ENCODE results near the gene TBK1. TPM values are rescaled to one million over a fixed set of nuclear protein-coding genes. Genes with fewer than 3 reads are reported as not detected.

Gene TBK1
- total and polyA plus RNA-seq, 10 of the 15 experiments (the other 5 are each of a cell fraction or from before 2014, with no cell fraction given), result 13.4 to 49.3 (median 37.7) TPM

- intact Hi-C loops (cut with micrococcal nuclease; ENCODE audit: unreplicated experiment) (no loop called here), in situ Hi-C loops (cut with MboI) (no loop called here)
- 59% methylated on average over 3 of the region's 3 CpGs for WGBS (ENCODE audit: insufficient coverage, insufficient replicate concordance, low lambda C conversion rate, missing lambda C conversion rate)
- Histone ChIP-seq H3K79me2 (ENCODE audit: control insufficient read depth, insufficient read depth, low read length) (no peaks in the 10 kb centered on the region), H4K20me1 (ENCODE audit: control insufficient read depth, insufficient read depth) (no peaks in the 10 kb centered on the region), H2AFZ (ENCODE audit: control insufficient read depth, low read depth, low read length) (no peak overlapping the region), H3K4me1 (ENCODE audit: control insufficient read depth, insufficient read depth, low read length) (no peaks in the 10 kb centered on the region; the same call in 1 of the 2 replicates), H3K27me3 (replicated peaks in 1 of 2; ENCODE audit: control insufficient read depth in 2 of 2, insufficient read depth in 2 of 2, low read length in 1 of 2) (no peaks in the 10 kb centered on the region; a peak in 1 of 4 replicates), H3K27ac (ENCODE audit: control insufficient read depth, insufficient read depth) (no peak overlapping the region), H3K4me2 (ENCODE audit: control insufficient read depth, insufficient read depth) (no peak overlapping the region), H3K36me3 (ENCODE audit: control insufficient read depth in 2 of 2, insufficient read depth in 2 of 2, low read length in 1 of 2) (no peaks in the 10 kb centered on the region), H3K9me3 (replicated peaks; ENCODE audit: control insufficient read depth, insufficient read depth, low read length) (no peaks in the 10 kb centered on the region), H3K4me3 (no peak overlapping the region), H3K9ac (ENCODE audit: control insufficient read depth, insufficient read depth, low read length) (no peak overlapping the region)
- TF ChIP-seq TCF3 (IDR thresholded peaks at IDR 0.05; ENCODE audit: borderline replicate concordance, insufficient read depth, low read depth, low read length) (no peak), RELA (IDR thresholded peaks at IDR 0.05; ENCODE audit: borderline replicate concordance, partially characterized antibody) (no peak), BHLHE40 (IDR thresholded peaks at IDR 0.05; ENCODE audit: borderline replicate concordance in 1 of 2, low read depth in 2 of 2, low read length in 1 of 2) (no peak)
- TF ChIP-seq, protein P1, sequence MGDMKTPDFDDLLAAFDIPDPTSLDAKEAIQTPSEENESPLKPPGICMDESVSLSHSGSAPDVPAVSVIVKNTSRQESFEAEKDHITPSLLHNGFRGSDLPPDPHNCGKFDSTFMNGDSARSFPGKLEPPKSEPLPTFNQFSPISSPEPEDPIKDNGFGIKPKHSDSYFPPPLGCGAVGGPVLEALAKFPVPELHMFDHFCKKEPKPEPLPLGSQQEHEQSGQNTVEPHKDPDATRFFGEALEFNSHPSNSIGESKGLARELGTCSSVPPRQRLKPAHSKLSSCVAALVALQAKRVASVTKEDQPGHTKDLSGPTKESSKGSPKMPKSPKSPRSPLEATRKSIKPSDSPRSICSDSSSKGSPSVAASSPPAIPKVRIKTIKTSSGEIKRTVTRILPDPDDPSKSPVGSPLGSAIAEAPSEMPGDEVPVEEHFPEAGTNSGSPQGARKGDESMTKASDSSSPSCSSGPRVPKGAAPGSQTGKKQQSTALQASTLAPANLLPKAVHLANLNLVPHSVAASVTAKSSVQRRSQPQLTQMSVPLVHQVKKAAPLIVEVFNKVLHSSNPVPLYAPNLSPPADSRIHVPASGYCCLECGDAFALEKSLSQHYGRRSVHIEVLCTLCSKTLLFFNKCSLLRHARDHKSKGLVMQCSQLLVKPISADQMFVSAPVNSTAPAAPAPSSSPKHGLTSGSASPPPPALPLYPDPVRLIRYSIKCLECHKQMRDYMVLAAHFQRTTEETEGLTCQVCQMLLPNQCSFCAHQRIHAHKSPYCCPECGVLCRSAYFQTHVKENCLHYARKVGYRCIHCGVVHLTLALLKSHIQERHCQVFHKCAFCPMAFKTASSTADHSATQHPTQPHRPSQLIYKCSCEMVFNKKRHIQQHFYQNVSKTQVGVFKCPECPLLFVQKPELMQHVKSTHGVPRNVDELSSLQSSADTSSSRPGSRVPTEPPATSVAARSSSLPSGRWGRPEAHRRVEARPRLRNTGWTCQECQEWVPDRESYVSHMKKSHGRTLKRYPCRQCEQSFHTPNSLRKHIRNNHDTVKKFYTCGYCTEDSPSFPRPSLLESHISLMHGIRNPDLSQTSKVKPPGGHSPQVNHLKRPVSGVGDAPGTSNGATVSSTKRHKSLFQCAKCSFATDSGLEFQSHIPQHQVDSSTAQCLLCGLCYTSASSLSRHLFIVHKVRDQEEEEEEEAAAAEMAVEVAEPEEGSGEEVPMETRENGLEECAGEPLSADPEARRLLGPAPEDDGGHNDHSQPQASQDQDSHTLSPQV (IDR thresholded peaks at IDR 0.05), result no peak
- TF ChIP-seq, protein P2, sequence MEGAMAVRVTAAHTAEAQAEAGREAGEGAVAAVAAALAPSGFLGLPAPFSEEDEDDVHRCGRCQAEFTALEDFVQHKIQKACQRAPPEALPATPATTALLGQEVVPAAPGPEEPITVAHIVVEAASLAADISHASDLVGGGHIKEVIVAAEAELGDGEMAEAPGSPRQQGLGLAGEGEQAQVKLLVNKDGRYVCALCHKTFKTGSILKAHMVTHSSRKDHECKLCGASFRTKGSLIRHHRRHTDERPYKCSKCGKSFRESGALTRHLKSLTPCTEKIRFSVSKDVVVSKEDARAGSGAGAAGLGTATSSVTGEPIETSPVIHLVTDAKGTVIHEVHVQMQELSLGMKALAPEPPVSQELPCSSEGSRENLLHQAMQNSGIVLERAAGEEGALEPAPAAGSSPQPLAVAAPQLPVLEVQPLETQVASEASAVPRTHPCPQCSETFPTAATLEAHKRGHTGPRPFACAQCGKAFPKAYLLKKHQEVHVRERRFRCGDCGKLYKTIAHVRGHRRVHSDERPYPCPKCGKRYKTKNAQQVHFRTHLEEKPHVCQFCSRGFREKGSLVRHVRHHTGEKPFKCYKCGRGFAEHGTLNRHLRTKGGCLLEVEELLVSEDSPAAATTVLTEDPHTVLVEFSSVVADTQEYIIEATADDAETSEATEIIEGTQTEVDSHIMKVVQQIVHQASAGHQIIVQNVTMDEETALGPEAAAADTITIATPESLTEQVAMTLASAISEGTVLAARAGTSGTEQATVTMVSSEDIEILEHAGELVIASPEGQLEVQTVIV (IDR thresholded peaks at IDR 0.05; ENCODE audit: borderline replicate concordance, partially characterized antibody), result no peak
- FAIRE-seq (no peak), ATAC-seq (no peak), DNase-seq (ENCODE audit: low read depth, low spot score) (no peak)
- BruUV-seq (replicated peaks), result no TSS peak
- ChIA-PET SMC1A (ENCODE audit: uncharacterized antibody, unreplicated experiment) (interaction anchor here (1.2 to 9.6 kb wide), 3 partner anchors 58 to 144 kb away, joined by 3 to 139 read pairs (median 8); no protein-coding TSS in a partner anchor), POLR2A (interaction anchor here (0.6 to 1.5 kb wide), 2 partner anchors 15 to 119 kb away, joined by 4 read pairs; no protein-coding TSS in a partner anchor), RAD21 (ENCODE audit: unreplicated experiment) (interaction anchor here (0.6 to 5.3 kb wide), 4 partner anchors 60 to 151 kb away, joined by 3 to 103 read pairs (median 5); no protein-coding TSS in a partner anchor), CTCF (interaction anchor here (2.1 to 8.6 kb wide), 6 partner anchors 12 to 251 kb away, joined by 11 to 175 read pairs (median 19); no protein-coding TSS in a partner anchor)
Observed at GRCh38 chr12:64550755-64551154, 98.8 kb downstream of the TBK1 start.

All from GM12878 (cell line).